Kidney epithelial cell (primary cell): Measurements from ENCODE around the gene PHLDB1. TPM values are rescaled to one million over a fixed set of nuclear protein-coding genes. Genes with fewer than 3 reads are reported as not detected.

Source experiments
- DNase-seq: peaks from one replicate; pipeline ENCODE4 v3.0.0-alpha.2; 2010; ENCODE audit warnings: low read depth
- H3K27me3 ChIP-seq: 2 replicates; pipeline ENCODE4 v1.6.0; 2011; ENCODE audit warnings: low read length; ENCODE audit not compliant: control insufficient read depth, insufficient read depth
- H3K36me3 ChIP-seq: 2 replicates; pipeline ENCODE4 v1.5.1; 2011; ENCODE audit warnings: low read length; ENCODE audit not compliant: control insufficient read depth, insufficient read depth
- H3K4me3 ChIP-seq: 2 replicates; pipeline ENCODE4 v1.5.1; 2011; ENCODE audit warnings: low read depth, mild to moderate bottlenecking, control low read depth, low read length
- total RNA-seq: library from RNA; depleted of rRNA; stranded (reverse); fragments of >200 nt; gene quantifications from 2 replicates; pipeline ENCODE4 v1.2.3, GENCODE V29; 2015
- TF ChIP-seq, protein P1 (sequence below): IDR thresholded peaks from 2 replicates; pipeline ENCODE4 v1.5.1; 2011; ENCODE audit warnings: mild to moderate bottlenecking, moderate library complexity, low read length, control low read depth, inconsistent platforms; ENCODE audit not compliant: insufficient read depth, poor library complexity, severe bottlenecking

Gene PHLDB1
- total RNA-seq, 1 donor from 2014 or later, result 107 TPM

- TF ChIP-seq, protein P1, sequence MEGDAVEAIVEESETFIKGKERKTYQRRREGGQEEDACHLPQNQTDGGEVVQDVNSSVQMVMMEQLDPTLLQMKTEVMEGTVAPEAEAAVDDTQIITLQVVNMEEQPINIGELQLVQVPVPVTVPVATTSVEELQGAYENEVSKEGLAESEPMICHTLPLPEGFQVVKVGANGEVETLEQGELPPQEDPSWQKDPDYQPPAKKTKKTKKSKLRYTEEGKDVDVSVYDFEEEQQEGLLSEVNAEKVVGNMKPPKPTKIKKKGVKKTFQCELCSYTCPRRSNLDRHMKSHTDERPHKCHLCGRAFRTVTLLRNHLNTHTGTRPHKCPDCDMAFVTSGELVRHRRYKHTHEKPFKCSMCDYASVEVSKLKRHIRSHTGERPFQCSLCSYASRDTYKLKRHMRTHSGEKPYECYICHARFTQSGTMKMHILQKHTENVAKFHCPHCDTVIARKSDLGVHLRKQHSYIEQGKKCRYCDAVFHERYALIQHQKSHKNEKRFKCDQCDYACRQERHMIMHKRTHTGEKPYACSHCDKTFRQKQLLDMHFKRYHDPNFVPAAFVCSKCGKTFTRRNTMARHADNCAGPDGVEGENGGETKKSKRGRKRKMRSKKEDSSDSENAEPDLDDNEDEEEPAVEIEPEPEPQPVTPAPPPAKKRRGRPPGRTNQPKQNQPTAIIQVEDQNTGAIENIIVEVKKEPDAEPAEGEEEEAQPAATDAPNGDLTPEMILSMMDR, result no peak
- H3K4me3 ChIP-seq, result no peak overlapping the region
These were observed 52.7 kb downstream of the PHLDB1 start for GRCh38 chr11:118659953-118660680.

DNA sequence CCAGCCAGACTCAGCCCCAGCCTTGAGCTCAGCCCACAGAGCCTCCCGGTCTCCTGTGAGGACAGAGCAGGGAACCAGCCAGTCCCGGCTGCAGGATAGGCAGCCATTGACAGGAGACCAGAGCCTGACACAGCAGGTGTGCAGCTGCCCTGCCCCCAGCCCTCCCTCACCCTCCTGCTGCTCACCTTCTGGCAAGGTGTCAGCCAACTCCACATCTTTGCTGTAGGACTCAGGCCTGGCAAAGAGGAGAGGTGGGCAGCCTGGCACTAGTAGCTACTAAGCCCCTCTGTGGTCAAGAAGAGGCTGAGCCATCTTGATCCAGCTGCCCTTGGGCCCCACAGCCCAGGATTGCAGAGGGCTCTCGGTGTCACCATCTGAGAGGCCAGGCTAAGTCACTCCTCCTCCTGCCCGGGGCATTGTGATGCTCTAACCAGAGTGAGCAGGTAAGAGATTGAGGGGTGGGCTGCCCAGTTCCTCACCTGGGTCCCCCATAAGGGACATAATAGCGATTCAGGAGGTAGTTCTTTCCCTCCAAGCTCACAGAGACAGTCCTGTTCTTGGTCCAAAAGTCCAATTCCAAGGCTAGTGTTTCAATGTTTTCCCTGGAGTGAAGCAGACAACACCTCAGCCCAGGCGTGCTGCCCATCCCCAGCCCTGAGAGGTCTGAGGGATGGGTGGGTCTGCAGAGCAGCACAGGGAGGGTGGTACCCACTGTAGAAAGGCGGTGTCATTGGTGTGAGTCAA lies 53.4 kb downstream of the PHLDB1 start:
- no peak overlapping the region for H3K4me3 ChIP-seq
- DNase-seq, result no peak
- TF ChIP-seq, protein P1, result no peak
- H3K36me3 ChIP-seq, result peaks cover 5% of the 10 kb centered on the region
- no peaks in the 10 kb centered on the region for H3K27me3 ChIP-seq

More at GRCh38 chr11:118659953-118660680, 52.7 kb downstream of the PHLDB1 start:
- H3K27me3 ChIP-seq, result no peaks in the 10 kb centered on the region
- H3K36me3 ChIP-seq, result peaks cover 5% of the 10 kb centered on the region
- no peak for DNase-seq

- Histone ChIP-seq H3K27me3 (no peaks in the 10 kb centered on the region), H3K36me3 (peaks cover 3% of the 10 kb centered on the region), H3K4me3 (no peak overlapping the region)
- TF ChIP-seq, protein P1, result no peak
- no peak for DNase-seq
These were observed 54.2 kb downstream of the PHLDB1 start for GRCh38 chr11:118661425-118662301.

DNA sequence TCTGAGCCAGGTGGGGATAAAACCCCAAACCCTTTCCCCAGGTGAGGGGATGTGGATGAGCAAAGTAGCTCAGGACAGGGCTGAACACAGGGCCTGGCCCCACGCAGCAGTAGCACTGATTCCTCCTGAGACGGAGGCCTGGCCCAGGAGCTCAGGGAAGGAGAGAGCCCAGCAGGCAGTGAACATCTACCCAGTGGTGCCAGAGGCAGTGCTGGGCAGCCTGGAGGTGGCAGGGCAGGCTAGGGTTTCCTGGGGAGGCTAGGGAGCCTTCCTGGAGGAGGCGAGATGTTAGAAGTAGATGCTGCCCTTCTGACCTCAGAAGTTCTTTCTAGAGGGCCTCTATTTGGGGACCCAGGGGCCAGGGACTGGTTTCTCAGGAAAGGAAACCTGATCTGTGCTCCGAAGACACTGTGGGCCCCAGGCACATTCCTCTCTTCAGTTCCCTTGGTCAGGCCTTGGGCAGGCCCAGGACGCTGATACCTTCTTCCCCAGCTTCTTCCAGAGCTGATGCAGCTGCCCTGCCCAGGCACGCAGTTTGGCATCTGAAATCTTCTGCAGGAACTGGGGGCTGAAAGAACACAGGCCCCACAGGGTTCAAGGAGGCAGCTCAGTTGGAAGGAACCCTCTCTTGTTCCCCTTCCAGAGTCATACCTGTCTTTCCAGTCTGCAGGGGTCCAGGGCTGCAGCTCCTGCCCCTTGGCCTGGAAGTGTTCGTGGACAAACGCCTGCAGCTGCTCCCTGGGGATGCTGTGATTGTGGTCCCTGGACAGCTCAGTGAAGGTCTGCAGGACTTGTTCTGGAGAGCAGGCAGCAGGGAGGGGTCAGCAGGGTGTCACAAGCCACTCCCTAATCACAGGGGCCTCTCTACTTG lies 55.2 kb downstream of the PHLDB1 start:
- peaks cover 3% of the 10 kb centered on the region for H3K36me3 ChIP-seq
- no peak overlapping the region for H3K4me3 ChIP-seq
- no peak for DNase-seq
- H3K27me3 ChIP-seq, result no peaks in the 10 kb centered on the region
- TF ChIP-seq, protein P1, result no peak

DNA sequence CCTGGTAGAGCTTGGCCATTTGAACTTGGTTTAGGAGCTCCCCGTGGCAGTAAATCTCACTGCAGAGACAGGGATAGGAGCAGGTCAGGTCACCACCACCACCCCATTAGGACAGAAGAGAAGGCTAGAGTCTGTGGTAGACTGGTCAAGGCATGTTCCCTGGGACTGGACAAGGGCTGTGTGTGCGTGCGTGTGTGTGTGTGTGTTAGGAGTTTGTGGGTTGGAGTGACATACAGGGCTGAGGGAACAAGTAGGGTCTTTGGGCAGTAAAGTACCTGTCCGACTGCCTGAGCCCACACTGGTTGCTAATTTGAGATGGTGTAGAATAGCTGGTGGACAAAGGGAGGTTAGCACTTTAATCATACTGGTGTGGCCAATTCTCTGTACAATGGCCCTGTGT lies 56.0 kb downstream of the PHLDB1 start:
- no peak for DNase-seq
- Histone ChIP-seq H3K4me3 (no peak overlapping the region), H3K36me3 (peaks cover 2% of the 10 kb centered on the region), H3K27me3 (no peaks in the 10 kb centered on the region)
- TF ChIP-seq, protein P1, result no peak
